Right forelimb (tissue), 1 donor: ENCODE measurements around the gene SERTAD3.
"Not testable (repeated sequence)": the region's sequence is repeated elsewhere in the genome, so short reads cannot be mapped to it uniquely, and the experiment has no call there.

Source experiments
- DNase-seq: peaks from one replicate; pipeline ENCODE4 v3.0.0-alpha.2; 2018

The SERTAD3 gene

GRCh38 chr19:40457953-40458596 lies 13.9 kb upstream of the SERTAD3 start:
- no peak for DNase-seq

- no peak for DNase-seq
Observed at GRCh38 chr19:40457048-40457447, 12.9 kb upstream of the SERTAD3 start.

GRCh38 chr19:40453943-40454342 lies 9.8 kb upstream of the SERTAD3 start:
- not testable (repeated sequence) for DNase-seq

GRCh38 chr19:40453151-40453735 lies 9.1 kb upstream of the SERTAD3 start:
- no peak for DNase-seq

GRCh38 chr19:40452016-40452415 lies 7.9 kb upstream of the SERTAD3 start:
- no peak for DNase-seq

- DNase-seq, result no peak
Observed at GRCh38 chr19:40450664-40451063, 6.5 kb upstream of the SERTAD3 start.

GRCh38 chr19:40449506-40449905 lies 5.4 kb upstream of the SERTAD3 start:
- DNase-seq, result no peak

DNA sequence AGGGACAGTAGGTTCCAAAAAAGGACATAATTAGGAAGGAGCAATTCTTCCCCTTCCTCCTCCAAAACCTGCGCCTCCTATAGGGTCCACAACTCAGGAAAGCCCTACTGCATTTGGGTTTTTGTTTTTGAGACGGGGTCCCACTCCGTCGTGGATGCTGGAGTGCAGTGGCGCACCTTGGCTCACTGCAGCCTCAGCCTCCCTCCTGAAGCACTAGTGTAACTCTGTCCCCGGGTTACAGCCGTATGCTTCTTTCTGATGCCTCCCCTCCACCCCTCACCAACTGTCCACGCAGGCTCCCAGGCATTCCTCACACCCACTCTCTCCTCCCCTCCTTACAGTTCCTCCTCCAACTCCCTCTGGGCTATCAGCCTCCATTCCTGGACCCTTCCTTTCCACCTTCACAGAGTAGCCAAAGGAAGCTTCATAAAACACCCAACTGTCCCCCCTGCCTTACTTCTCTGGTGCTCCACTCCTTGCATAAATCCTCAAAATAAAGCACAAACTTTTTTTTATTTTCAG lies 2.2 kb upstream of the SERTAD3 start:
- no peak for DNase-seq

DNA sequence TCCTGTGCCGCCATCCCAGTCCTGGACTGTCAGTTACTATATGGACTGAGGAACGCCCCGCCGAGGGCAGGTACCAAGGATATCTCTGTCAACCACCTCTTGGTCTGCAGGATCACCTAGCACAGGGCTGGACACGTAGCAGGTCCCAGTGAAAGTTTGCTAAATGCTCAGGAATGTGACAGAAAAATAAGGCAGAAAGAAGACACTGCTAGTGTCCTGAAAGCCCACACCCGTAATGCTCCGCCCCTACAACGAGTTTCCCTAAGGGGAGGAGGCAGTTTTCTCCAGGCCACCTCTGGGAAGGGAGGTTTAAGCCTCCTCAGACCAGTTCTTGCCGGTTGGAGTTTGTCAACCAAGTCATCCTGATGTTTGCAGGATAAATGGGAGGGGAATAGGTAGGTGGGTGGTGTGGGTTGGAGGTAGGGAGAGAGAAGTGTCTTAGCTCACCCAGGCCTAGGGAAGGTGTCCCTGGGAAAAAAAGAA lies 1.7 kb upstream of the SERTAD3 start:
- no peak for DNase-seq

GRCh38 chr19:40444825-40445312 lies 734 bp upstream of the SERTAD3 start:
- DNase-seq, result no peak

DNA sequence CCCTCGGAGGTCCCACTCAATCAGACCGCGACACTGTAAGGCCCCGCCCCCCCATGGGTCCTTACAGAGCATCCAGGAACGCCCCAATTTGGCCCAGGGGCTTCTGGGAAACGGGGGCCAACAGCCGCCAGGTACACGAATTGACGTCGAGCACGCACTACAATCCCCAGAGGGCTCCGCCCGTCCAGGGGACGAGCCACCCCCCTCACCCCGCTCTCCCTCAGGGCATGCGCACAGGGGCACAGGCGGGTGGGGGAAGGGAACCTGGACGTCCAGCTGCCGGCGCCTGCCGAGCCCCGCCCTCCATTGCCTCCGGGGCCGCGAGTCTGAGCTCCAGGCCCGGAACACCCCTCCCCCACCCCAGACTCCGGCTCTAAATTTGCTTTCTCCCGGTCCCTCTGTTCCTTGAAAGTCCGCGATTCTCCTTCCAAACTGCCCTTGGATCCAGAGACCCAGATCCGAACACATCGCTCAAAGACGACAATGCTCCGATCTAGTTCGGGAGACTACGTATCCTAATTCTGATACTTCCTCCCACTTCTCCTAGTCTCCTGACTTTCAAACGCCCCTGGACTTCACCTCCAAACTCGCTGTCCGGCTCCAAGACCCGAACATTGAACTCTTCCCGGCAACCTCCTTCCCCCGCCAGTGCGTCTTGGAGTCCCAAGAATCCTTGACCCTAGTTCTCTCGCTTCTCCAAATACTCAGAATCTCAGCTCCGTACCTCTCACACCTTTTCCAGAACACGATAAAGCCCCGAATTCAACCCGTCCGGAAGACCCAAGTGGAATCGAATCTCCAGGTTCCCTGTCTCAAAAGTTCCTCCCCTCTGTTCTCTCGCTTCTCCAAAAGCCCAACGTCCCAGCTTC lies 770 bp downstream of the SERTAD3 start:
- peak; percentile 100 for DNase-seq

DNA sequence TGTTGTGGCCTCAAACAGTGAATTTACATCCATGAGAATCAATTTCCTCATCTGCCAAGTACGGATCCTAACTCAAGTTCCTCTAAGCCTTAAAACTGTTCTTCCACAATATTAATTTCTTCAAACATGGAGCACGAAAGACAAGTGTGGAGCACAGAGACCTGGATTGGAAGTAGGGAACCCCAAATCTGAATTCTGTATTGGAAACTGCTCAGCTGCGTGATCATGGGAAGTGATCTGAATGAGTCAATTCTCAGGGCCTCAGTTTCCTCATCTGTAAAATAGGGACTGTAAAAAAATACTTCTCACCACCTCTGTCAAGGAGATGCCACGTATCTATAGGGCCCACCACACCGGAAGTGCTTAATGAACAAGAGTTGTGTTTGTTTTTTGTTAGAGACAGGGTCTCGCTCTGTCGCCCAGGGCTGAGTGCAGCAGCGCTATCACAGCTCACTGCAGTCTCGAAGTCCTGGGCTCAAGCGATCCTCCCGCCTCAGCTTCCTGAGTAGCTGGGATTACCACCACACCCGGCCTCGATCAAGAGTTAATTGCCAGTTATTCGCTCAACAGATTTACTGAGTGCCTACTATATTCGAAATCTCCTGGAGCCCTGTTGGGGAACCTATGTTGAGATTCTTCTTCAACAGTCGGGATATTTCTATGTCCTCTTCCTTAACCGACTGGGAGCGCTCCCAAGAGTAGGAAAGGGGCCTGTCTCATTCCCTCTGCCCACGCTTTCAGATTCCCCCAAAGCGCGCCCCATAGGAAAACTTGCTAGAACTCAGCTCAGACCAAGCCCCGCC lies 1.6 kb downstream of the SERTAD3 start:
- DNase-seq, result no peak

- DNase-seq, result no peak
Observed at GRCh38 chr19:40441719-40442253, 2.3 kb downstream of the SERTAD3 start.

DNA sequence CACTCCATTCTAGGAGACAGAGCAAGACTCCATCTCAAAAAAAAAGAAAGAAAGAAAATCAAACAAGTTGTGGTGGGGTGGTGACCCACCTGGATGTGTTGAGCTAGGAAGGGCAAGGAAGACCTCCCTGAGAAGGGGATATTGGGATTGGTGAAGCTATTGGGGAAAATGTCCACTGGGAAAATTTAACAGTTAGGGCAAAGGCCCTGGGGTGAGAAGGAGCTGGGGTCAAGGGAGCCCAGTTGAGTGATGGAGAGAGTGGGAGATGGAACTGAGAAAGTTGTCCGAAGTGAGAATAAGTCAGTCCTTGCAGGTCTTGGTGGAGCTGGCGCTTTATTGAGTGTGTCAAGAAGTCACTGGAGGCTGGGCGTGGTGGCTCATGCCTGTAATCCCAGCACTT lies 5.9 kb downstream of the SERTAD3 start:
- DNase-seq, result no peak

GRCh38 chr19:40433391-40434216 lies 10.5 kb downstream of the SERTAD3 start:
- DNase-seq, result peak; percentile 93

GRCh38 chr19:40432760-40433159 lies 11.4 kb downstream of the SERTAD3 start:
- not testable (repeated sequence) for DNase-seq

- no peak for DNase-seq
Observed at GRCh38 chr19:40431698-40432097, 12.4 kb downstream of the SERTAD3 start.

DNA sequence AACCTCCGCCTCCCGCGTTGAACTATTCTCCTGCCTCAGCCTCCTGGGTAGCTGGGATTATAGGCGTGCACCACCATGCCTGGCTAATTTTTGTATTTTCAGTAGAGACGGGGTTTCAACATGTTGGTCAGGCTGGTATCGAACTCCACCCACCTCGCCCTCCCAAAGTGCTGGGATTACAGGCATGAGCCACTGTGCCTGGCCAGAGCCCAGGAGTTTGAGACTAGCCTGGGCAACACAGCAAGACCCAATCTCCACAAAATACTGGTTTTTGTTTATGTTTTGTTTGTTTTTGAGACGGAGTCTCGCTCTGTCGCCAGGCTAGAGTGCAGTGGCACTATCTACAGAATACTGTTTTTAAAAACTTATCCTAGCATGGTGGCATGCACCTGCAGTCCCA lies 13.9 kb downstream of the SERTAD3 start:
- DNase-seq, result not testable (repeated sequence)

GRCh38 chr19:40428197-40428596 lies 15.9 kb downstream of the SERTAD3 start:
- not testable (repeated sequence) for DNase-seq

DNA sequence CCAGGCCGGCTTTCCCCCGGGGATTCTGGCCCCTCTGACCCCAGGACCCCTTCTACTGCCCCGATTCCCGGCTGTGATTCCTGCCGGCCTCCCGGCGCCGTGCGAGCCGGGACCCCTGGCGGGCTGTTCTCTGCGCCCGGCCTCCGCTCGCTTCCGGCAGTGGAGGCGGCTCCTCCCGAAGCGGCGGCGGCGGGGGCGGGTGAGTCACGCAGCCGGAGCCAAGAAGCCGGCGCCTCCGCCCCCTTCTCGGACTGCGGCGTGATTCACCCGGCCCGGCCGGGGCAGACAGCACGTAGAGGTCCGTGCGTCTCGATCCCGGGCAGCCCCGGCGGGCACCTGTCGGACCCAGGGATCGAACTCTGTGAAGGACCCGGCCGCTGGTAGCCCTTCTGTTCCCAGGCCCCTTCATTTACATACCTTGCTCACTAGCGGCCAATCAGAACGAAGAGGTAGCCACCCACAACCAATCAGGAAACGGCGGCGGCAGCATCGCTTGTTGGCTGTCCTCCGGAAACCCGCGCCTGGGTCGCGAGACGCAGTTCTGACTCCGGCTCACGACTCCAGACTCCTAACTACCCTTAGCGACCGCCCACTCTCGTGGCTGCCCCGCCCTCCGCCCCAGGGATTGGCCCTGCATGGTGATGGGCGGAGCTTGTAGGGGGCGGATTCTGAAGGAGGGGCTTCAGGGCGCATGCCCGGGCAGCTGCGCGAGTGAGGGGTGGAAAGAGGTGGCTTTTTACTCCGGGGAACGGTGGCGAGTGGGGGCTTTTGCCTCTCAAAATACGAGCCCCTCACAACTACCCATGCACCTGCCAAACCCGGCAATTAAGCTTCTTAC lies 18.5 kb downstream of the SERTAD3 start, which contains the start of gene SERTAD1:
Gene SERTAD1, minus strand, starts transcription at position 543 of the 838 bp plus-strand sequence. CDS start 2,446 bp downstream, outside the sequence.
- peak; percentile 100 for DNase-seq
